ENCODE data around the gene ELOVL6. TPM values are rescaled to one million over a fixed set of nuclear protein-coding genes. Genes with fewer than 3 reads are reported as not detected.
"Not testable (repeated sequence)": the region's sequence is repeated elsewhere in the genome, so short reads cannot be mapped to it uniquely, and the experiment has no call there.

The ELOVL6 gene
- total RNA-seq, 4 donors from 2014 or later = 2.1 to 4.1 (median 3.3) TPM

DNA sequence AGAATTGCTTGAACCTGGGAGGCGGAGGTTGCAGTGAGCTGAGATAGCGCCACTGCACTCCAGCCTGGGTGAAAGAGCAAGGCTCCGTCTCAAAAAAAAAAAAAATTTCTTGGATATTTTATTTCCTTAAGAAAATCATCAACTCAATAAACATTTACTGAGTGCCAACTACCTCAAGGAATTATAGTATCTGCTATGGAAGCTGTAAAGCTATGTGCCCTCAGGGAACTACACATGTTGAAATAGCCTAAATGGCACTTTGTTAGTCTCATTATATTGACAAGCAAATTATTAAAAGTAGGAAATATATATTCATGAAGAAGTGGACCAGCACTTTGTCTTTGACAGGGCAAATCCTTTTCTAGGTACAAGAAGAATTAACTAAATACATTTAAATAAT is 40.8 kb downstream of the ELOVL6 start:
- Histone ChIP-seq H3K9me3 (no peaks in the 10 kb centered on the region), H3K4me3 (replicated peaks in 1 of 3) (no peak overlapping the region), H3K36me3 (no peaks in the 10 kb centered on the region), H3K27ac (no peak overlapping the region), H3K4me1 (no peaks in the 10 kb centered on the region), H3K27me3 (no peaks in the 10 kb centered on the region)
- intact Hi-C loops (cut with DNase I) = no loop called here
- TF ChIP-seq, protein P1, sequence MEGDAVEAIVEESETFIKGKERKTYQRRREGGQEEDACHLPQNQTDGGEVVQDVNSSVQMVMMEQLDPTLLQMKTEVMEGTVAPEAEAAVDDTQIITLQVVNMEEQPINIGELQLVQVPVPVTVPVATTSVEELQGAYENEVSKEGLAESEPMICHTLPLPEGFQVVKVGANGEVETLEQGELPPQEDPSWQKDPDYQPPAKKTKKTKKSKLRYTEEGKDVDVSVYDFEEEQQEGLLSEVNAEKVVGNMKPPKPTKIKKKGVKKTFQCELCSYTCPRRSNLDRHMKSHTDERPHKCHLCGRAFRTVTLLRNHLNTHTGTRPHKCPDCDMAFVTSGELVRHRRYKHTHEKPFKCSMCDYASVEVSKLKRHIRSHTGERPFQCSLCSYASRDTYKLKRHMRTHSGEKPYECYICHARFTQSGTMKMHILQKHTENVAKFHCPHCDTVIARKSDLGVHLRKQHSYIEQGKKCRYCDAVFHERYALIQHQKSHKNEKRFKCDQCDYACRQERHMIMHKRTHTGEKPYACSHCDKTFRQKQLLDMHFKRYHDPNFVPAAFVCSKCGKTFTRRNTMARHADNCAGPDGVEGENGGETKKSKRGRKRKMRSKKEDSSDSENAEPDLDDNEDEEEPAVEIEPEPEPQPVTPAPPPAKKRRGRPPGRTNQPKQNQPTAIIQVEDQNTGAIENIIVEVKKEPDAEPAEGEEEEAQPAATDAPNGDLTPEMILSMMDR (IDR thresholded peaks at IDR 0.05) = no peak
- TF ChIP-seq POLR2A (IDR thresholded peaks at IDR 0.05) = no peak
- DNase-seq = no peak
- 97 to 99% methylated on average over 3 of the region's 3 CpGs for WGBS, 2 donors

DNA sequence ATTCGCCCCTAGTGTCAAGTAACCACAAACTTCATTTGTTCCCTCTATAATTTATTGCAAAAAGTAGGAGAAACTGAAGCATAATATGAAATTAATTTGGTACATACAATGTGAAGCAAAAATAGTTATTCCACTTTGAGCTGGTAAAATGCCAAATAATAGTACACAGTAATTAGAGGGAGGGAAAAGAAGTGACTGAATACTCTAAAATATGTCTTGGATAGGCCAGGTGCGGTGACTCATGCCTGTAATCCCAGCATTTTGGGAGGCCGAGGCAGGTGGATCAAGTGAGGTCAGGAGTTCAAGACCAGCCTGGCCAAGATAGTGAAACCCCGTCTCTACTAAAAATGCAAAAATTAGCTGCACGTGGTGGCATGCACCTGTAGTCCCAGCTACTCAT is 41.2 kb downstream of the ELOVL6 start:
- H3K4me3 ChIP-seq (replicated peaks in 1 of 3); H3K36me3 ChIP-seq; H3K27ac ChIP-seq; intact Hi-C loops (cut with DNase I); H3K27me3 ChIP-seq; DNase-seq; H3K4me1 ChIP-seq; H3K9me3 ChIP-seq: not testable (repeated sequence)
- 78 to 95% methylated on average over 5 of the region's 5 CpGs for WGBS, 2 donors

DNA sequence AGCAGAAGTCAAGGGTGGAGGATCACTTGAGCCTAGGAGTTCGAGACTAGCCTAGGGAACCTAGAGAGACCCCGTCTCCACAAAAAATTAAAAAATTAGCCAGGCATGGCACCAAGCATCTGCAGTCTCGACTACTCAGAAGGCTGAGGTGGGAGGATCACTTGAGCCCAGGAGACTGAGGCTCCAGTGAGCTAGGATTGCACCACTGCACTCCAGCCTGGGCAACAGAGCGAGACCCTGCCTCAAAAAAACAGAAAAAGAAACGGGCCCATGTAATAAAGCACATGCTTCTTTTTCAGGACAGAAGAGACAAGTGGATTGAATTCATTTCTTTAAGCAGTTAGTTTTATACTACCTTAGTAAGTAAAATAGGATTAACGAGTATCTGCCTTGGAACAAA is 42.0 kb downstream of the ELOVL6 start:
- Histone ChIP-seq H3K36me3 (no peaks in the 10 kb centered on the region), H3K27ac (no peak overlapping the region), H3K4me1 (no peaks in the 10 kb centered on the region), H3K27me3 (no peaks in the 10 kb centered on the region), H3K9me3 (no peaks in the 10 kb centered on the region), H3K4me3 (replicated peaks in 1 of 3) (no peak overlapping the region)
- 82 to 86% methylated on average over 6 of the region's 6 CpGs for WGBS, 2 donors
- intact Hi-C loops (cut with DNase I) = no loop called here
- DNase-seq = no peak
- TF ChIP-seq POLR2A (IDR thresholded peaks at IDR 0.05) = no peak
- TF ChIP-seq, protein P1 (IDR thresholded peaks at IDR 0.05) = no peak

DNA sequence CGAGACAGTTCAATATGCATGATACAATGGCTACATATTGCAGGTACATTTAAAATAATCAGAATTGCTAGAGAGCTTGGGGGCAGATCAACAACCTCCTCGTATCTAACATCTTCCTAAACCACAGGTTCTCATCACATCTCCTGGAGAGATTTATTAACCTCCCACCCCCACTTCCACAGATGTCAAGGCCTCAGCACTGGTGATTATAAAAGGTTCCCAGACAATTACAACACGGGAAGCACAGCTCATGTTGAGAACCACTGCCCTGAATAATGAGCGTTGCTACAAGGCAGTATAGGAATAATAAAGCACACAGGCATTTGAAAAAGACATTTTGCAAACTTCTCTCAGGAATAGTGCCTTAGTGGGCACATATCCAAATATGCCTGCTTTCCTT is 42.8 kb downstream of the ELOVL6 start:
- Histone ChIP-seq H3K9me3 (no peaks in the 10 kb centered on the region), H3K36me3 (no peaks in the 10 kb centered on the region), H3K4me3 (replicated peaks in 1 of 3) (no peak overlapping the region), H3K27ac (no peak overlapping the region), H3K4me1 (no peaks in the 10 kb centered on the region), H3K27me3 (no peaks in the 10 kb centered on the region)
- intact Hi-C loops (cut with DNase I) = no loop called here
- no peak for DNase-seq
- no peak for TF ChIP-seq POLR2A (IDR thresholded peaks at IDR 0.05)
- TF ChIP-seq, protein P1 (IDR thresholded peaks at IDR 0.05) = no peak
- 76 to 84% methylated on average over 4 of the region's 4 CpGs for WGBS, 2 donors

DNA sequence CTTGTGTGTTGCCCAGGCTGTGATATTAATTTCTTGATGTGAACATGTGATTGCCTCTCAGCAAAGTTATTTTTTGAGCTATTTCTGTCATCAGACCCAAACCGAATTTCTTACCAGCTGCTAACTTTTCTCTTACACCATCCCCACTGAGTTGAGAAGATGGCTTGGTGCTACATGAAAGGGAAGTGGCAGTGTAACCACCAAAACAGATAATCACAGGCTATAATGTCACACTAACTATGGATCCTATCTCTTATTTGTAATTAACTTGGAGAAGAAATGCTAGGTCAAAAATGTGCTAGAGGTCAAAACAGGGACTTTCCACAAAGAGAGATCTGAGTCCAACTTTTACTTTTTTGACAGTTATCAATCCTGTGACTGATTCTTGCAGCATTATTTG is 43.8 kb downstream of the ELOVL6 start:
- no peaks in the 10 kb centered on the region for H3K4me1 ChIP-seq
- intact Hi-C loops (cut with DNase I) = no loop called here
- no peak overlapping the region for H3K4me3 ChIP-seq (replicated peaks in 1 of 3)
- no peaks in the 10 kb centered on the region for H3K27me3 ChIP-seq
- no peaks in the 10 kb centered on the region for H3K9me3 ChIP-seq
- TF ChIP-seq, protein P1 (IDR thresholded peaks at IDR 0.05) = no peak
- TF ChIP-seq POLR2A (IDR thresholded peaks at IDR 0.05) = no peak
- 89 to 97% methylated on average over 1 of the region's 1 CpG for WGBS, 2 donors
- no peak for DNase-seq
- H3K27ac ChIP-seq = no peak overlapping the region
- H3K36me3 ChIP-seq = no peaks in the 10 kb centered on the region

DNA sequence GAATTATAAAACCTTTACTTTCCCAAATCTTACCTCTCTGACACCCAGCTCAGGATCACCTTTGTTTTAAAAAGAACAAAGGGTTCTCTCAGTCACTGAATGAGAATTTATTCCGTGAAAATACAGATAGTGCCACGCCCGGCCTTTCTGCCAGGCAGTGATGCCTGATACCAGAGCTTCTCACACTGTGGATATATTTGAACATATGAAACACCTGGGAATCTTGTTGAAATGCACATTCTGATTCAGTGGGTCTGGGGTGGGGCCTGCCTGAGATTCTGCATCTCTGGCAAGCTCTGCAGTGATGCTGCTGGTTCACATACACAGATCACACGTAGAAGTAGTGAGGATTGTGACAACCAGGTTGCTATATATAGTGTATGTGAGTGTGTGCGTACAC is 46.0 kb downstream of the ELOVL6 start:
- 93 to 97% methylated on average over 5 of the region's 5 CpGs for WGBS, 2 donors
- intact Hi-C loops (cut with DNase I) = no loop called here
- H3K4me1 ChIP-seq = no peaks in the 10 kb centered on the region
- H3K4me3 ChIP-seq (replicated peaks in 1 of 3) = no peak overlapping the region
- no peaks in the 10 kb centered on the region for H3K9me3 ChIP-seq
- H3K27me3 ChIP-seq = no peaks in the 10 kb centered on the region
- no peak for TF ChIP-seq POLR2A (IDR thresholded peaks at IDR 0.05)
- TF ChIP-seq, protein P1 (IDR thresholded peaks at IDR 0.05) = no peak
- DNase-seq = no peak
- H3K36me3 ChIP-seq = no peaks in the 10 kb centered on the region
- H3K27ac ChIP-seq = no peak overlapping the region

Data from thyroid gland (tissue), 4 donors.